GM23248 (cell line): ENCODE data around the gene C7orf25.

Source experiments
- EZH2 ChIP-seq: fragments of 200-600 bp; sonication (generic); IDR thresholded peaks from 2 replicates; pipeline ENCODE4 v1.6.1; 2018; ENCODE audit warnings: antibody characterized with exemption, mild to moderate bottlenecking; ENCODE audit not compliant: insufficient read depth, poor library complexity, severe bottlenecking
- EZH2phosphoT487 ChIP-seq: fragments of 200-600 bp; sonication (generic); IDR thresholded peaks from 2 replicates; pipeline ENCODE4 v1.6.1; 2018; ENCODE audit warnings: antibody characterized with exemption, moderate library complexity, mild to moderate bottlenecking, low read depth; ENCODE audit not compliant: insufficient read depth

DNA sequence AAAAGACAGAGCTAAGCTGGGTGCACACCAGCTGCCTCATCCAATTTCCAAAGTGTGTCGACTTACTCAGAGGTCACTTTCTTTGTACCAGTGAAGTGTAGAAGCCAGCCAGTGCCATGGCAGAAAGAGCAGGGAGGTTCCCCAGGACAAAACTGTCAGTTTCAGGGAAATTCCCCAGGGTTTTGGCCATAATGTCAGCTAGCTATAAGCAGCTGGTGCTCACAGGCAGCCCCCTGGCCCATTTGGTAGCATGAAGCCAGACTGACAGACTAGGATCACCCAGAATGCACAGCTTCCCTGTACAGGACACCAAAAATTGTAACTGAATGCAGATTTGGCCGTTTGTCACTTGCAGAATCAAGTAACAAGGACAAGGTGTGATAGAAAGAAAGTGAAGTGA is 48.9 kb upstream of the C7orf25 start:
- TF ChIP-seq EZH2phosphoT487 = no peak
- no peak for TF ChIP-seq EZH2
